HG02852 (cell line): ENCODE measurements around the gene OGFOD3.
"Not testable (repeated sequence)": the region's sequence is repeated elsewhere in the genome, so short reads cannot be mapped to it uniquely, and the experiment has no call there.

Experiments used
- ATAC-seq: cut with Tn5 transposase; IDR thresholded peaks from one replicate; pipeline ENCODE4 v1.9.1; 2021; ENCODE audit warnings: mild to moderate bottlenecking, moderate library complexity; ENCODE audit not compliant: unreplicated experiment

The OGFOD3 gene

DNA sequence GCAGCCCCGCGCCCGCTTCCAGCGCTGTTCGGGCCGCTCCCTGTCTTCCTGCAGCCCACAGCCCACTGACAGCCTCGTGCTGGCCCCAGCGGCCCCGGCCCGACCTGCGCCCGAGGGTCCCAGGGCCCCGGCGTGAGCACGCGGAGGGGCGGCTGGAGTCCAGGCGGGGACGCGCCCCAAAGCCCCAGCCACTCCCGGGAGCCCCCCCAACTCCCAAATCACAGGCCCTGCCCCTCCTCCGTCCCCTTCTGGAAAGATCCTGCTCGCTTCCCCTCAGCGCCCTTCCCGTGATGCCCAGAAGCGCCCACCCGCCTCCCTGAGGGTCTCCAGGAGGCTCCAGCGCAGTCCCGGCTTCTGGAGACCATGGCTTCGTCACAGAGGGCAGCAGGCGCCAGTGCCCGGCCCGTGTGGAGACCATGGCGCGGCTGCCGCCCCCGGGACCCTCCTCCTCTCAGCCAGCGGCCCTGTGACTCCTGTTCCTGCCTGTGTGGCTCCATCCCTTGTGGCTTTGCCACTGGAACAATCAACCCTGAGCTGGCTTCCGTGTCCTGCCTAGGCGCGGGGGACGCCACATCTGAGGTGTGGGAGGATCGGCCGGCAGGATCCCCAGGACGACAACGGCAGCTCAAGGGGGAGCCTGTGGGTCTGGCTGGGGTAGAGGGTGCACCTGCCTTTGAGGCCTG is 42.9 kb downstream of the OGFOD3 start:
- no peak for ATAC-seq

DNA sequence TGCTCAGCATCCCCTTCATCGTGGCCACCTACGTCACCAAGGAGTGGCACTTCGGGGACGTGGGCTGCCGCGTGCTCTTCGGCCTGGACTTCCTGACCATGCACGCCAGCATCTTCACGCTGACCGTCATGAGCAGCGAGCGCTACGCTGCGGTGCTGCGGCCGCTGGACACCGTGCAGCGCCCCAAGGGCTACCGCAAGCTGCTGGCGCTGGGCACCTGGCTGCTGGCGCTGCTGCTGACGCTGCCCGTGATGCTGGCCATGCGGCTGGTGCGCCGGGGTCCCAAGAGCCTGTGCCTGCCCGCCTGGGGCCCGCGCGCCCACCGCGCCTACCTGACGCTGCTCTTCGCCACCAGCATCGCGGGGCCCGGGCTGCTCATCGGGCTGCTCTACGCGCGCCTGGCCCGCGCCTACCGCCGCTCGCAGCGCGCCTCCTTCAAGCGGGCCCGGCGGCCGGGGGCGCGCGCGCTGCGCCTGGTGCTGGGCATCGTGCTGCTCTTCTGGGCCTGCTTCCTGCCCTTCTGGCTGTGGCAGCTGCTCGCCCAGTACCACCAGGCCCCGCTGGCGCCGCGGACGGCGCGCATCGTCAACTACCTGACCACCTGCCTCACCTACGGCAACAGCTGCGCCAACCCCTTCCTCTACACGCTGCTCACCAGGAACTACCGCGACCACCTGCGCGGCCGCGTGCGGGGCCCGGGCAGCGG is 43.6 kb downstream of the OGFOD3 start:
- ATAC-seq, result no peak

DNA sequence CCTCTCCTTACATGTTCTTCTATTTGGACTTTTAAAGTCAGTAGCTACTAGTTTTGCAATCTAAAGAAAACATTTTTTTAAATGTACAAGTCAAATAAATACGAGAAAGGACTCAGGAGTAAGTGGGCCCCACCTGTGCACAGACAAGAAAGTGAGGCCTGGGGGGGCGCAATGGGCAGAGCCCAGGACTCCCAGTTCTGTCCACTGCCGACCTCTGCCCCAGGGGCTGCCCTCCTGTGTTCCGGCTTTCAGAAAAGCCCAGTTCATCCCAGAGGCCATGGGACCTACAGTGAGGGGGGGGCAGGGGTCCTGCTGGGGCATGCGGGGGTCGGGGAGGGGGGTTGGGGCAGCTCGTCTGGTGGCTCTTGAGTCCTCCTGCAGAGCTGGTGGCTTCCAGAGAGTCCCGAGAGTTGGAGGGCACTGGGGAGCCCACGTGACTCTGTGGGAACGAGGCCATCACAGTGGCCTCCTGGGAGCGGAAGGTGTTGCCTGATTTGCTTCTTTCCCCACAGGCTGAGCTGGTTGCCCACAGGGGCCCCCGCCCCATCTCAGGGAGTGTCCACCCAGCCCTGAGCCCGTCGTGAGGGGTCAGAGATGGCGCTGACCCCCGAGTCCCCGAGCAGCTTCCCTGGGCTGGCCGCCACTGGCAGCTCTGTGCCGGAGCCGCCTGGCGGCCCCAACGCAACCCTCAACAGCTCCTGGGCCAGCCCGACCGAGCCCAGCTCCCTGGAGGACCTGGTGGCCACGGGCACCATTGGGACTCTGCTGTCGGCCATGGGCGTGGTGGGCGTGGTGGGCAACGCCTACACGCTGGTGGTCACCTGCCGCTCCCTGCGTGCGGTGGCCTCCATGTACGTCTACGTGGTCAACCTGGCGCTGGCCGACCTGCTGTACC is 44.4 kb downstream of the OGFOD3 start:
- no peak for ATAC-seq

DNA sequence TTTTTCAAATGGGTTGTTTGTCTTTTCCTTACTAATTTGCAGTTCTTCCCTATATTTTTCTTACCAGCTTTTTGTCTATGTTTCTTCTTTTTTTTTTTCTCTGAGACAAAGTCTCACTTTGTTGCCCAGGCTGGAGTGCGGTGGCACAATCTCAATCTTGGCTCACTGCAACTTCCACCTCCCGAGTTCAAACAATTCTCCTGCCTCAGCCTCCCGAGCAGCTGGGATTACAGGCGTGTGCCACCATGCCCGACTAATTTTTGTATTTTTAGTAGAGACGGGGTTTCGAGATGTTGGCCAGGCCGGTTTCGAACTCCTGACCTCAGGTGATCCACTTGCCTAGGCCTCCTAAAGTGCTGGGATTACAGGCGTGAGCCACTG is 45.3 kb downstream of the OGFOD3 start:
- not testable (repeated sequence) for ATAC-seq

DNA sequence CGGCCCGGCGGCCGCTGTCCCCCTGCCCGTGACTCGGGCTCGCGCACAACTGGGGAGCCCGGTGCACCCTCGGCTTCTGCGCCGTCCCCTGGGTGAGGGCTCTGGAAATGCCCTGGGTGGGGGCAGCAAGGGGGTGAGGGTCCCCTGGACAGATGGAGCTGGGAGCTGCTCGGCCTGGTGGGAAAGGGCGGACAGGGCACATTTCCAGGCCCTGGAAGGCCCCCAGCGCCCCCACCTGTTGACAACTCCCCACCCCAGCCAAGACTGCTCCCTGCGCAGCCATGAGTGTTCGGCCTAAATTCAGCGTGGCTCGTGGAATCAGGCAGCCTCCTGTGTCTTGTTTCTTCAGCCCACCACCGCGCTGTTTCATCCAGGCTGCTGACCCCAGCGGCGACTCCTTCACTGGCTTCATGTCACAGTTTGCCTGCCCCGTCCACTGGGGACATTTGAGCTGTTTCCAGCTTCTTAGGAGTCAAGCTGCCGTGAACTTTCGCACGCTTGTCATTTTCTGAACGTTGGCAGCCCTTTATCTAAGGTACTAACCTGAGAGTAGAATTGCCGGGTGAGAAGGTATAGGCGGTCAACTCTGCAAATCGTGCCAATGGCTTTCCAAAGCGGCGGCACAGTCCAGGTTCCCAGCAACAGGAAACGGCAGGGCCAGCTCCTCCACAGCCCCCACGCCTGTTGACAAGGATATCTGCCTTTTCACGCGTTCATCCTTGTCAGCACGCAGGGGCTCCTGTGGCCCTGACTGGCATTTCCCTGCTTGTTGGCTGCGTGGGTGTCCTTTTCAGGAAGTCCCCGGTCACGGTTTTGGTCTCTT is 45.9 kb downstream of the OGFOD3 start:
- no peak for ATAC-seq

DNA sequence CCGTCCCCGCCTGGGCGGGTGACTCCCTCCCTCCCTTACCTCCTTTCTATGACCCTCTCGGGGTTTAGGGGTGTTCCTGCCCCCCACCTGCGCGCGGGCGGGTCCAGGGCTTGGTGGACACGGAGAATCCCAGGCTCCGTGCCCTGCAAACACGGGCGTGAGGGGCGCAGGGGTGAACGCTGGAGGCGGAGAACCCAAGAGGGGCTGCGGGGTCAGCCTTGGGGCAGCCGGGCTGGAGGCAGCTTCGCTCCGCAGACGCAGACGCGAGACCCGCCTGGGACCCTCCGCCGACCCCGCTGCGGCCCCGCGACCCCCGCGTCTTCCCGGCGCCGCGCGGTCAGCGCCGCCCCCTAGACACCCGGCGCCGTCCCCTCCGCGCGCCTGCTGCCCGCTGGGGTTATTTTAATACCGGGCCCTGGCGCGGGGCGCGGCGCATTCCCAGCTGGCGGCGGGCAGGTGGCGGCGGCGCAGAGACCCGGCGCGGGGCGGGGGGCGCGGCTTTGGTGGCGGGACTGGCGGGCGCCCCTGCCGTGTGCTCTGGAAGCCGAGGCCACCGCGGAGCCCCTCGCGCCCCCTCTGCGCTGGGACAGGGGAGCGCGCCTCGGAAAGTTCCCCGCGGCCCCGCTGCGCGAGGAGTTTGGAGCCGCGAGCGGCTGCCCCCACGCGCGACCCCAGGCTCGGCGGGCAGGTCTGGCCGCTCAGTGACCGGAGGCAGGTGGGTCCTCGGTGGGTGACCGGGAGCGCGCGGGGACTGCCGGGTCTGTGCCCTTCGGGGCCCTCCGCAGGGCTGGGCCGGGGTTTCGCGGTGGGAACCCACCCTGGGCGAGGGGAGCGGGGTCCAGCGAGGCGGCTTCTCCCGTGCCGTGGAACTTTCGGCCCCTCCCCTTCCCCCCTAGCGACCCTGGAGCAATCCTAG is 46.8 kb downstream of the OGFOD3 start, which contains the start of gene UTS2R:
Gene UTS2R (plus strand): TSS at position 433 of the 916 bp plus-strand sequence. CDS start 2,560 bp downstream, outside the sequence.
- no peak for ATAC-seq

DNA sequence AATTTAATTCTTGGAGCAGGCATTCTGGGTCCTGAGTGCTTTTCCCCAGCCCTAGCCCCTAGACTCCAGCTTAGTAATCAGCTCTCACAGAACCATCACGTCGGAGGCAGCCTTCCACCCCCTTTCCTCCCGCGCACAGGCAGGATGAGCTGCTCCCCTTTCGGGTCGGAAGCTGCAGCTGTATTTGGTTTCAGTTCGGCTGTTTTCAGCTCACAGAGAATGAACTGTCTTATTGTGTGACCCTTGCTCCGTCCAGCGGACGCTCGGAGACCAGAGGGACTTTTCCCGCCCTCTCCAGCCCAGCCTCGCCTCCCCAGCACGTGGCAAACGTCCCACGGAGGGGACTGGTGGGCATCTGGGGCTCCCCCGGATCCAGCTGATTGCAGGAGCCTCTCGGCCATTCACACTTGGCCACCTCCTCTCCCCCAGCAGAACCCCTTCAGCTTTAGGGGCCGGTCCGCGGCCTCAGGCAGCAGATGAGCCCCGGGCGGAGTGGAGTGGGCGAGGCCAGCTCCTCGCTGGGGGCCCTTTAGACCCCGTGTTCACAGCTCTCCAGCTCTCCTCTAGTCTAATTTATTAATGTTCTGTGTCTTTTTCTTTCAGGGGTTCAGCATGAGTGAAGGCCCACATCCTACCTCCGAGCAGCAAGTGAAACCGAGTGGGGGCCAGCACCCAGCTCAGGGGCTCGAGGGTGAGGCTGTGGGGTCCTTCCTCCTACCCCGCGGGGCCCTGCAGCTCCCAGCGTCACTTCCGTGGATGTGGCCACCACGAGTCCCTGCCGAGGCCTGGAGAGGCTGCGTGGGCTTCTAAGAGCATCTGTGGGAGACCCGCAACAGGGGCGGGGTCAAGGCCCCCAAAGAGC is 47.7 kb downstream of the OGFOD3 start:
- ATAC-seq, result no peak

DNA sequence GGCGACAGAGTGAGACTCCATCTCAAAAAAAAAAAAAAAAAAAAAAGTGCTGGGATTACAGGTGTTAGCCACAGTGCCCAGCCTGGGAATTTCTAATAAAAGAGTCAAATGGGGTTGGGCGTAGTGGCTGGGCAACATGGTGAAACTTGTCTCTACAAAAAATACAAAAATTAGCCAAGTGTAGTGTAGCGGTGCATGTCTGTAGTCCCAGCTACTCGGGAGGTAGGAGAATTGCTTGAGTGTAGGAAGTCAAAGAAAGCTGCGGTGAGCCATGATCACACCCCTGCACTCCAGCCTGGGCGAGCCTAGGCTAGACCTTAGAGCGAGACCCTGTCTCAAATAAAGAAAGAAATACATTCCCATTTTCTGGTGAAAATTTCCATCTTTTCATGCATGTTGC is 49.2 kb downstream of the OGFOD3 start:
- no peak for ATAC-seq

DNA sequence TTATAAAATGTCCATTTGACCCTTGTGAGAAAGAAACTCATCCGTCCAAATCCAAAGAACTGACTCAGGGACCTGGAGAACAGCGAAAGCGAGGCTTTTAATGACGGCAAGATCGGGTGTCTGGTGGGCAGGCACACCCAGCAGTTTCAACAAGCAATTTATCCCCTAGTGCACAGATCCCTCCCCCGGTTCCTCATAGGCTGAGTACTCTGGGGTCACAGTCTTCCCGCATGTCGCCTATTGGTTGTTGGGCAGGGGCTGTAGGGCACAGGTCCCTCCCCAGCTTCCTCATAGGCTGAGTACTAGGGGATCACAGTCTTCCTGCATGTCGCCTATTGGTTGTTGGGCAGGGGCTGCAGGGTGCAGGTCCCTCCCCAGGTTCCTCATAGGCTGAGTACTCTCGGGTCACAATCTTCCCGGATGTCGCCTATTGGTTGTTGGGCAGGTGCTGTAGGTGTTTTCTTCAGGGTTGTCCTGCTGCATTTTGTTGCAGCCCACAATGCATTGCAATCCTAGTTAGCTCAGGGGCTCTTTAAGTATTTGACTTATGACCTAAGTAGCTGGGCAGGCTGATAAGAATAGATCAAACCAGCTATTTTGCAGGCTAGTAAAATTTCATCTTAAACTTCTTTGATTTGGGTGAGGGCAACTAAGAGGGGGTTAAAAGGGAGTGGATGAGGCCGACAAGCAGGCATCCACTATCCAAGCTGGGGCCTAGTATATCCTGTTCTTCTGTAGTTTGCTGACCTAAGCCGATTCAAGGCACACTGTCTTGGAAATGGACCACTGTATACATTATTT is 50.5 kb downstream of the OGFOD3 start:
- ATAC-seq, result no peak

DNA sequence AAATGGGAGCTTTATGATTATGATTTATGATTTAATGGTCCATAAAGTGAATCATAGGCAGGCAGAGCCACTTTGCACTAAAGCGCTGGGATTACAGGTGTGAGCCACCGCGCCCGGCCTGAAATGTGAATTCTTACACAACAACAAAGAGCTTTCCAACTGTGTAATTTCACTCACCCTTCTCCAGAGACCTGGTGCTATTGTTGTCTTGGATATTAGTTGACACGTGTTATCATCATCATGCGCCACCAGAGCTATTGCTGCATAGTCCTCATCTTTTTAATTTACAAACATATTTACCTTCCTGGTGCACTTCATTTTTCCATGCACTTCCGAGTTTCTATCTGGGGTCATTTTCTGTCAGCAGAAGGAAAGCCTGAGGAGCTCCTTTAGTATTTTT is 51.6 kb downstream of the OGFOD3 start:
- no peak for ATAC-seq

DNA sequence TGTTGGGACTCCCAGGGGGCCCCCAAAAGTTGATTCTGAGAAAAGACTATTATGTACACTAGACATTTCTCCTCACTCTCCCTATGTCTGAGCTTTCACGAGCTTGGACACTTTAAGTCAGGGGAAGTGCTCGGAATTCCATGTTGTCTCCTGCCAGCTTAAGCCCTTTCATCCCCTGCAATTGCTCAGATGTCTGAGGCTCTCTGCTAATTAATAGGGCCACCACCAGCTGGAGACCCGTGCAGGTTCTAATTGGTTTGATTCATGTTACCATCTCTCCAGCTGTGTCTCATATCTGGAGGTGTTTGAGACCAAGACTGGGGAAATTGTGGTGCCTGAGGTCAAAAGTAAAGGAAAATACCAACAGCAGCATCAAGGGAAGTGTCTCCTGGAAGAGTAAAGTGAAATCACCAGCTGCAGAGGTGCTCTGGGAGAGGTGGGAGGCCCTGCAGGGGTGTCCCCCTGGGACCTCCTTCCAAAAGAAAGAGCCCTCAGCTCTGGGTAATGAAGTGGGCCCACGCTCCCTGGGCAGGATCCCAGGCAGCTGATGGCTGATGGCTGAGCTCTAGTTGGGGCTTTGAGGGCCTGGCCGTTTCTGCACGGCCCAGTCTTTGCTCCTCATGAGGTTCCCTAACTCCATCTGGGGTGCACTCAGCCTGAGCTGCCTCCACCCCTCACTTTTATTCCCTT is 52.6 kb downstream of the OGFOD3 start:
- ATAC-seq, result no peak

DNA sequence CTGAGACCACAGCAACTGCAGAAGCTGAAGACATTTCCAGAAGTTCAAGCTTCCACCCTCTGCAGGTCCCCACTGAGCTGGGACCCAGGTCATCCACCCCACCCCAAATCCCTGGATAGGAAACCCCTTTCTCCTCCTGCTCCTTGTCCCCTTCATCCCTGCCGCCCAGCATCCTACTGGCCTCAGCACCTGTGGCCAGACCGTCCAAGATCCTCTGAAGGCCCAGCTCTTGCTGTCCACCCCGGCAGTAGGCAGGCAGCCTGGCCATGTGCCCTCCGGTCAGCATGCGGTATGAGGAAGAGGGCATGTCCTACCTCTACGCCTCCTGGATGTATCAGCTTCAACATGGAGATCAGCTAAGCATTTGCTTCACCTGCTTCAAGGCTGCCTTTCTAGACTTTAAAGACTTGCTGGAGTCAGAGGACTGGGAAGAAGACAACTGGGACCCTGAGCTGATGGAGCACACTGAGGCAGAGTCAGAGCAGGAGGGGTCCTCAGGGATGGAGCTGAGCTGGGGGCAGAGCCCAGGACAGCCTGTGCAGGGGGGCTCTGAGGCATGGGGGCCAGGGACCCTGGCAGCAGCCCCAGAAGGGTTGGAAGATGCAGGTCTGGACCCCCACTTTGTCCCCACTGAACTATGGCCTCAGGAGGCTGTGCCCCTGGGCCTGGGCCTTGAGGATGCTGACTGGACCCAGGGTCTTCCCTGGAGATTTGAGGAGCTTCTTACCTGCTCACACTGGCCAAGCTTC is 56.3 kb downstream of the OGFOD3 start:
- ATAC-seq, result no peak

DNA sequence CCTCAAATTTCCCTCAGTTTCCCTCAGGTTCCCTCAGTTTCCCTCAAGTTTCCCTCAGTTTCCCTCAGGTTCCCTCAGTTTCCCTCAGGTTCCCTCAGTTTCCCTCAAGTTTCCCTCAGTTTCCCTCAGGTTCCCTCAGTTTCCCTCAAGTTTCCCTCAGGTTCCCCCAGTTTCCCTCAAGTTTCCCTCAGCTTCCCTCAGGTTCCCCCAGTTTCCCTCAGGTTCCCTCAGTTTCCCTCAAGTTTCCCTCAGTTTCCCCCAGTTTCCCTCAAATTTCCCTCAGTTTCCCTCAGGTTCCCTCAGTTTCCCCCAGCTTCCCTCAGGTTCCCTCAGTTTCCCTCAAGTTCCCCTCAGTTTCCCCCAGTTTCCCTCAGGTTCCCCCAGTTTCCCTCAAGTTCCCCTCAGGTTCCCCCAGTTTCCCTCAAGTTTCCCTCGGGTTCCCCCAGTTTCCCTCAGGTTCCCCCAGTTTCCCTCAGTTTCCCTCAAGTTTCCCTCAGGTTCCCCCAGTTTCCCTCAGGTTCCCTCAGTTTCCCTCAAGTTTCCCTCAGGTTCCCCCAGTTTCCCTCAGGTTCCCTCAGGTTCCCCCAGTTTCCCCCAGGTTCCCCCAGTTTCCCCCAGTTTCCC is 58.8 kb downstream of the OGFOD3 start:
- not testable (repeated sequence) for ATAC-seq

DNA sequence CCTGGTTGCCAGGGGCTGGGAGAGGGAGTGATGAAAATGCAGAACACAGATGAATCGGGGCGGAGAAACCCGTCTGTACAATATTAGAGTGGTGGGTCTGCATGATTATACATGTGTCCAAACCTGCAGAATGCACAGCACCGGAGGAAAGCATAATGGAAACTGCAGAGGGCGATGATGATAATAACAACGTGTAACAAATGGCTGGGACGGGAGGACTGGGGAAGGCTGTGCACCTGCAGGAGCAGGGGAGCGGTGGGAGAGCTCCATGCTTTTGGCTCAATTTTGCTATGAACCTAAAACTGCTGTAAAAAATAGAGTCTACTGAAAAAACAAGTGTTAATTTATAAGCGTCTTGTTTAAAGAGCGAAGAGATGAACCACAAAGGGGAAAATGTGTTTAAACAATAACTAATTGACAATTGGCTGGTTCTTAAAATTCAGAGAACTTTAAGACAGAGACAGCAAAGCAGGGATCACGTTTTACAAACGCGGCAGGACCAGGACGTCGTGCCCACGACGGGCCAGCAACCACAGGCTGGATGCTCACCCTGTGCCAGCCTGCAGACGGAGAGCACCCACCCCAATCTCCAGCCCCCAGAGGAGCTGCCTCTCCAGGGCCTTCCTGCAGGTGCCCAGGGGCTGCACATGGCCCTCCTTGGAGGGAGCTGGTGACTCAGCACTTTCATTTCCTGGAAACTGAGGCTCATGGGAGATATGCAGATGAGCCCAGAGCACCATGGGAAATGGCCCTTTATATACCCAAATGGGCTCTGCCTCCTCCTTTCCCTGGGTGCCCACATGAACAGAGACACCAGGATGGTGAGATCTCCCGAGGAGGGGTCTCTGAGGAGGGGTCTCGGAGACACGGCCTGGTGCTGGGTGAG is 59.7 kb downstream of the OGFOD3 start, which contains the start of gene TEX19:
Gene TEX19 (plus strand): TSS at position 783 of the 886 bp plus-strand sequence. CDS start 2,904 bp downstream, outside the sequence.
- ATAC-seq, result no peak

DNA sequence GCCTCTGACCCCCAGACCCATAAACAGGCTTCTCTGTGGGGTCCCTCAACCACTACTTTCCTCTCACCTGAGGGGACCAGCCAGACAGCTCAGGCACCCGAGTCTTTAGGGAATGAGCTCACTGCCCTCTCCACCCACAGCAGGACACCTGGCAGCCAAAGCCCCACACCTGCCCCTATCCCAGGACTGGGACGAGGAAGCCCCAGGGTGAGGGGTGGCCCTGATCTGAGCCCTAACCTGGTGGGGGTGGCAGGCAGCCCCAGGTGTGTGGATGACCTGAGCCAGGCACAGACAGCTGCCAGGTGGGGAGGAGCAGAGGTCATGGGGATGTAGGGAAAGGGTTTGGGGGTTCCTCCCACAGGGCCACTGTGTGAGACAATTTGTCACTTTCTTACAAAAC is 61.0 kb downstream of the OGFOD3 start:
- no peak for ATAC-seq
